Measurements from ENCODE around the gene AJM1. TPM values are rescaled to one million over a fixed set of nuclear protein-coding genes. Genes with fewer than 3 reads are reported as not detected.

Gene AJM1
- total RNA-seq, 3 donors from 2014 or later = 7.4 to 21.6 (median 16.4) TPM

GRCh38 chr9:136824496-136825225, 17.6 kb upstream of the AJM1 start:
- no peaks in the 10 kb centered on the region for H3K9me3 ChIP-seq
- peaks cover 2% of the 10 kb centered on the region for H3K4me1 ChIP-seq (ENCODE audit: low read depth)
- DNase-seq = no peak
- H3K36me3 ChIP-seq (ENCODE audit: low read depth) = peaks cover 10% of the 10 kb centered on the region
- no peak for ATAC-seq
- intact Hi-C loops (cut with DNase I, micrococcal nuclease) = no loop called here
- H3K4me3 ChIP-seq = no peak overlapping the region
- TF ChIP-seq CTCF (IDR thresholded peaks at IDR 0.05) = no peak

- intact Hi-C loops (cut with DNase I, micrococcal nuclease) = no loop called here
- H3K36me3 ChIP-seq (ENCODE audit: low read depth) = peaks cover 10% of the 10 kb centered on the region
- no peak for ATAC-seq
Observed at GRCh38 chr9:136825295-136826187, 16.7 kb upstream of the AJM1 start.

GRCh38 chr9:136826188-136826541, 16.1 kb upstream of the AJM1 start:
- DNase-seq = no peak
- H3K4me3 ChIP-seq = no peak overlapping the region
- H3K36me3 ChIP-seq (ENCODE audit: low read depth) = peaks cover 10% of the 10 kb centered on the region
- intact Hi-C loops (cut with DNase I, micrococcal nuclease) = no loop called here
- no peak for TF ChIP-seq CTCF (IDR thresholded peaks at IDR 0.05)
- H3K9me3 ChIP-seq = no peaks in the 10 kb centered on the region
- H3K4me1 ChIP-seq (ENCODE audit: low read depth) = no peaks in the 10 kb centered on the region
- ATAC-seq = no peak

More at GRCh38 chr9:136825295-136826187, 16.7 kb upstream of the AJM1 start:
- Histone ChIP-seq H3K4me3 (no peak overlapping the region), H3K4me1 (ENCODE audit: low read depth) (peaks cover 2% of the 10 kb centered on the region), H3K9me3 (no peaks in the 10 kb centered on the region)
- no peak for DNase-seq
- no peak for TF ChIP-seq CTCF (IDR thresholded peaks at IDR 0.05)

GRCh38 chr9:136826703-136827582, 15.3 kb upstream of the AJM1 start:
- no peak for TF ChIP-seq CTCF (IDR thresholded peaks at IDR 0.05)
- ATAC-seq (no peak), DNase-seq (peak in 1 of 3 donors; percentile 32)
- Histone ChIP-seq H3K36me3 (ENCODE audit: low read depth) (peaks cover 10% of the 10 kb centered on the region), H3K4me3 (no peak overlapping the region), H3K4me1 (ENCODE audit: low read depth) (no peaks in the 10 kb centered on the region), H3K9me3 (no peaks in the 10 kb centered on the region)
- intact Hi-C loops (cut with DNase I, micrococcal nuclease) = no loop called here

DNA sequence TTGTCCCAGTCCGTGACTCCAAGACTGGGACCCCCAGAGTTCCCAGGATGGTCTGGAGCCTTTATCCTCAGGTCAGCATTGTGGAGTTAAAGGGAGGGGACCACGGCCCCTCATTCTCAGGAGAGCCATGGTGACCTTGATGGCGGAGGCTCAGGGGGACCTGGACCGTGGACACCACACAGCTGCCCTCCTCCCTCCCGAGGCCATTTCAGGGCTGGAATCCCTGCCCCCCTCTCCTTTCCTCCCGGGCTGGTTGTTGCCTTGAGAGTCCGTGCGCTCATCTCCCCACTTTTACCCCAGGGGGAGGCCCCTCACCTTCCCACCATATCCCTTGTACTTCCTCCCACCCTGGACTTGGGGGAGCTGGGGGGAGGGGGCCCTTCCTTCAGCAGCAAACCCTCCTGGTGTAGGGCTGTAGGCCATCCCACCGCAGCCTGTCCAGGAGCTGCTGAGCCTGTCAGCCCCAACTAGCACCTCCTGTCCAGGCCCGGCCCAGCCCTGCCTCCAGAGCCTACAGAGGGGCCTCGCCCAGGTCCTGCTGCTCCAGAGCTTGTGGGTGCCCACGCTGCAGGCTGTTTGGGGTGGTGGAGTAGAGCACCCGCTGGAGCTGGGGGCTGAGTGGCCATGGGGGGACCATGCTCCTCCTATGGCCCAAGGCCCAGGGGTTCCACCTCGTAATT, 14.3 kb upstream of the AJM1 start:
- Histone ChIP-seq H3K4me3 (no peak overlapping the region), H3K9me3 (no peaks in the 10 kb centered on the region), H3K36me3 (ENCODE audit: low read depth) (peaks cover 10% of the 10 kb centered on the region), H3K4me1 (ENCODE audit: low read depth) (no peaks in the 10 kb centered on the region)
- no peak for DNase-seq
- no peak for ATAC-seq
- intact Hi-C loops (cut with DNase I, micrococcal nuclease) = no loop called here
- no peak for TF ChIP-seq CTCF (IDR thresholded peaks at IDR 0.05)

Data from mucosa of descending colon (tissue), 3 donors.